Sigmoid colon (tissue), 4 donors: ENCODE data around the gene KCNK1.

ENCODE experiments used
- CTCF ChIP-seq, 4 experiments: fragments of 450-650 bp in 3 of 4; fragments of 200-600 bp in 1 of 4; IDR thresholded peaks; one replicate each; pipeline ENCODE4 v1.5.1; 2016 to 2019; ENCODE audit warnings: antibody characterized with exemption in 4 of 4, mild to moderate bottlenecking in 3 of 4, moderate library complexity in 2 of 4
- EP300 ChIP-seq, 4 donors: sonication (generic); formaldehyde crosslinking; IDR thresholded peaks; one replicate each; pipeline ENCODE4 v1.6.1; 2017; ENCODE audit warnings: antibody characterized with exemption in 4 of 4
- POLR2A ChIP-seq, 2 donors: fragments of 450-650 bp; IDR thresholded peaks; one replicate each; pipeline ENCODE4 v1.6.1; 2016; ENCODE audit warnings: antibody characterized with exemption in 2 of 2, mild to moderate bottlenecking in 2 of 2, moderate library complexity in 2 of 2
- POLR2AphosphoS5 ChIP-seq, 4 donors: sonication (generic); formaldehyde crosslinking; IDR thresholded peaks; one replicate each; pipeline ENCODE4 v1.6.1; 2017; ENCODE audit warnings: antibody characterized with exemption in 4 of 4

GRCh38 chr1:233625510-233625981, 11.6 kb downstream of the KCNK1 start:
- TF ChIP-seq CTCF (IDR thresholded peaks at IDR 0.05) (no peak), POLR2A (IDR thresholded peaks at IDR 0.05) (no peak), POLR2AphosphoS5 (IDR thresholded peaks at IDR 0.05) (no peak), EP300 (IDR thresholded peaks at IDR 0.05) (no peak)
